Mucosa of gallbladder (tissue), 1 donor: ENCODE data around the gene CRIP3. TPM values are rescaled to one million over a fixed set of nuclear protein-coding genes. Genes with fewer than 3 reads are reported as not detected.

Experiments
- total RNA-seq: library from RNA; stranded (reverse); gene quantifications from one replicate; pipeline ENCODE4 v1.2.1, GENCODE V29; 2021
- donor health status: DM: no; HTN: no; CAD: no.

Gene CRIP3
- total RNA-seq, 1 donor from 2014 or later: 7.3 TPM

Other genes starting within 250 kb of the CRIP3 start
- gene MRPL2, start 249.4 kb downstream of the CRIP3 start, total RNA-seq: 49.1 TPM
- 71.6 TPM for gene KLC4, start 249.2 kb downstream of the CRIP3 start, total RNA-seq
- gene PTK7, start 232.5 kb downstream of the CRIP3 start, total RNA-seq: 30.0 TPM
- gene SRF, start 137.6 kb downstream of the CRIP3 start, total RNA-seq: 50.5 TPM
- 50.0 TPM for gene CUL9, start 126.6 kb downstream of the CRIP3 start, total RNA-seq
- 58.2 TPM for gene DNPH1, start 79.3 kb downstream of the CRIP3 start, total RNA-seq
- gene TTBK1, start 65.3 kb downstream of the CRIP3 start, total RNA-seq: 1.6 TPM
- 0.37 TPM for gene SLC22A7, start 10.6 kb downstream of the CRIP3 start, total RNA-seq
- gene ZNF318, start 60.8 kb upstream of the CRIP3 start, total RNA-seq: 20.9 TPM
- gene ABCC10, start 118.7 kb upstream of the CRIP3 start, total RNA-seq: 46.8 TPM
- 0.37 TPM for gene DLK2, start 146.7 kb upstream of the CRIP3 start, total RNA-seq
- gene TJAP1, start 168.7 kb upstream of the CRIP3 start, total RNA-seq: 41.0 TPM
- gene LRRC73, start 201.5 kb upstream of the CRIP3 start, total RNA-seq: 7.0 TPM
- gene YIPF3, start 208.1 kb upstream of the CRIP3 start, total RNA-seq: 155 TPM
- gene POLR1C, start 208.3 kb upstream of the CRIP3 start, total RNA-seq: 33.8 TPM